Measurements from ENCODE around the gene SIMC1. TPM values are rescaled to one million over a fixed set of nuclear protein-coding genes. Genes with fewer than 3 reads are reported as not detected.

Gene SIMC1
- total RNA-seq, 1 donor from 2014 or later: 35.7 TPM

DNA sequence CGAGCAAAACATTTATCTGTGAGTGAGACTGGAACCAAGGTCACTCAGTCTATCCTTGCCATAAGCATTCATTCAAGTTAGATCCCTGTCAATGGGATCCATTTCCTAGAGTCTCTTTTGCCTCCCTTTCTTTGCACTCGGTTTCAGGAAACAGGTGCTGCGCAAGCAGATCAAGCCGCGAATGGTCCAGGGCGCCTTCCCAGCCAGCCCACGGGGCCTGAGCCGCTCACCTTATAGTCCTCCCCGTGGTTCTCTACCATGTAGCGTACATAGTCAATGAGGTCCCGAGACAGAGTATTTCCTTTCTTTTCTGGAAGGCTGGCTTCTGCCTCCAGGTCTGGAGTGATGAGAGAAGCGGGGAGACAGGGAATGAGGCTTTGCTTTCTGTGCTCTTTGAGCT lies 146.8 kb downstream of the SIMC1 start:
- no peak for DNase-seq (ENCODE audit: low spot score, unreplicated experiment)
- no peak overlapping the region for H3K4me3 Mint-ChIP-seq (ENCODE audit: low read depth)
- no peaks in the 10 kb centered on the region for H3K9me3 Mint-ChIP-seq (ENCODE audit: low read depth)
- TF ChIP-seq, protein P1, sequence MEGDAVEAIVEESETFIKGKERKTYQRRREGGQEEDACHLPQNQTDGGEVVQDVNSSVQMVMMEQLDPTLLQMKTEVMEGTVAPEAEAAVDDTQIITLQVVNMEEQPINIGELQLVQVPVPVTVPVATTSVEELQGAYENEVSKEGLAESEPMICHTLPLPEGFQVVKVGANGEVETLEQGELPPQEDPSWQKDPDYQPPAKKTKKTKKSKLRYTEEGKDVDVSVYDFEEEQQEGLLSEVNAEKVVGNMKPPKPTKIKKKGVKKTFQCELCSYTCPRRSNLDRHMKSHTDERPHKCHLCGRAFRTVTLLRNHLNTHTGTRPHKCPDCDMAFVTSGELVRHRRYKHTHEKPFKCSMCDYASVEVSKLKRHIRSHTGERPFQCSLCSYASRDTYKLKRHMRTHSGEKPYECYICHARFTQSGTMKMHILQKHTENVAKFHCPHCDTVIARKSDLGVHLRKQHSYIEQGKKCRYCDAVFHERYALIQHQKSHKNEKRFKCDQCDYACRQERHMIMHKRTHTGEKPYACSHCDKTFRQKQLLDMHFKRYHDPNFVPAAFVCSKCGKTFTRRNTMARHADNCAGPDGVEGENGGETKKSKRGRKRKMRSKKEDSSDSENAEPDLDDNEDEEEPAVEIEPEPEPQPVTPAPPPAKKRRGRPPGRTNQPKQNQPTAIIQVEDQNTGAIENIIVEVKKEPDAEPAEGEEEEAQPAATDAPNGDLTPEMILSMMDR (IDR thresholded peaks at IDR 0.05; ENCODE audit: unreplicated experiment): no peak
- peaks cover 16% of the 10 kb centered on the region for H3K4me1 Mint-ChIP-seq (ENCODE audit: low read depth)
- no peaks in the 10 kb centered on the region for H3K27me3 Mint-ChIP-seq
- no peak overlapping the region for H3K27ac Mint-ChIP-seq
- H3K36me3 Mint-ChIP-seq (ENCODE audit: insufficient read depth): peaks cover 8% of the 10 kb centered on the region

DNA sequence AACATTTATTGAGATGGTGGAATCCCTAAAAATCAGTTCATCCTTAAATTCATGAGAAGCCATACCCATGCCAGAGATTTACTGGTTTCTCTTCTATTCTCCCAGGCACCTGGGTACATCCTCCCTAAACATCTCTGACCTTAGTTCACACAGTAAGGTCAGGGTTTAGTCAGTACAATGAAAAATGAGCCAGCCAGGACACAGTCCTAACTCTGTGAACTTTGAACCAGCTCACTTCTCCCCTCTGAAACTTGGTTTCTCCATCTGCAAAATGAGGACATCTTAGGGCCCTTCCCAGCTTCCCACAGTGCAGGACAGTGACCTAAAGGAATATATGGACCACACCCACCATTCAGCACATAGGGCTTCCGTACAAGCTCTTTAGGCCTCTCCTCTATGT lies 148.3 kb downstream of the SIMC1 start:
- Mint-ChIP-seq H3K27ac (no peak overlapping the region), H3K4me3 (ENCODE audit: low read depth) (peak overlapping the region; percentile 43), H3K36me3 (ENCODE audit: insufficient read depth) (peaks cover 8% of the 10 kb centered on the region)

DNA sequence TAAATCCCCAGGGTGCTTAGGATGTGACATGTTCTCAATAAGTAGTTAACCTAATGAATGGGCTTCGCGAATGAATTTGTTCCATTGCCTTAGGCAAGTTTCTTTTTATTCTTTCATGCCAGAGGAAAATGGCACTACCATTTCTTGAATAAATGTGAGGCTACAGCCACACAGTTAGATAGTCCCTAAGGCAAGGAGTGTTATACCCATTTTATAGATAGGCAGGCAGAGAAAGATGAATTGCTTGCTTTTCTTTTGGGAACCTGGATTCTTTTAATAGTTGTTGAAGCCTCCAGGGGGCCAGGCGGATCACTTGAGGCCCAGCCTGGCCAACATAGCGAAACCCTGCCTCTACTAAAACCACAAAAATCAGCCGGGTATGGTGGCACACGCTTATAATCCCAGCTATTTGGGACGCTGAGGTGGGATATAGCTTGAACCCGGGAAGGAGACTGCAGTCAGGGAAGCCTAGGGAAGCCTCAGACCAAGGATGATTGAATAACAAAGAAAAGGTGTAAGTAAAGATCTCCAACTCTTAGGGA lies 149.2 kb downstream of the SIMC1 start:
- H3K9me3 Mint-ChIP-seq (ENCODE audit: low read depth): no peaks in the 10 kb centered on the region
- no peaks in the 10 kb centered on the region for H3K27me3 Mint-ChIP-seq
- peak overlapping the region; percentile 100 for H3K27ac Mint-ChIP-seq
- peak overlapping the region; percentile 99 for H3K4me3 Mint-ChIP-seq (ENCODE audit: low read depth)
- TF ChIP-seq, protein P1 (IDR thresholded peaks at IDR 0.05; ENCODE audit: unreplicated experiment): no peak
- DNase-seq (ENCODE audit: low spot score, unreplicated experiment): no peak
- H3K4me1 Mint-ChIP-seq (ENCODE audit: low read depth): peaks cover 16% of the 10 kb centered on the region
- peaks cover 4% of the 10 kb centered on the region for H3K36me3 Mint-ChIP-seq (ENCODE audit: insufficient read depth)

More for the DNA sequence above, 148.3 kb downstream of the SIMC1 start:
- Mint-ChIP-seq H3K4me1 (ENCODE audit: low read depth) (peaks cover 16% of the 10 kb centered on the region), H3K9me3 (ENCODE audit: low read depth) (no peaks in the 10 kb centered on the region), H3K27me3 (no peaks in the 10 kb centered on the region)
- TF ChIP-seq, protein P1 (IDR thresholded peaks at IDR 0.05; ENCODE audit: unreplicated experiment): no peak
- no peak for DNase-seq (ENCODE audit: low spot score, unreplicated experiment)

DNA sequence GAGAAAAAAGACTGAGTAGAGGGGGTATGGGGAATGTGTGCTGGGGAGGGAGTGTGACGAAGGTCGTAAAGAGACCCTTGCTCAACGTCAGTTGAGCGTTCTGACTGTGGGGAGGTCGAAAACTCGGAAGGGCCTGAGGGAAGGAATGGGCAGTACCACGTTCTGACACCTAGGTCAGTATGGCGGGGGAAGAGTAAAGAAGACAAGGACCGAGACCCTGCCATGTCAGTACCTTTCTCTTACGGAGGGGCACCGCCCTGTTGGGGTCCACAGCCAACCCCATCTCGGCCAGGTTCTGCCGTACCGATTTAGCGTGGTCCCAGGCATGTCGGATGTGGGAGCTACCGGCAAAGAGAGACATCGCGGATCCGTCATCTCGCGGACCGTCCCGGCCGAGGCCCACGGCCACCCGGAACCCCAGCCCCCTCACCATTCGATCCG lies 149.8 kb downstream of the SIMC1 start:
- H3K27me3 Mint-ChIP-seq: no peaks in the 10 kb centered on the region
- DNase-seq (ENCODE audit: low spot score, unreplicated experiment): no peak
- no peaks in the 10 kb centered on the region for H3K9me3 Mint-ChIP-seq (ENCODE audit: low read depth)
- TF ChIP-seq, protein P1 (IDR thresholded peaks at IDR 0.05; ENCODE audit: unreplicated experiment): no peak
- H3K4me3 Mint-ChIP-seq (ENCODE audit: low read depth): peak overlapping the region; percentile 99
- peak overlapping the region; percentile 100 for H3K27ac Mint-ChIP-seq
- H3K36me3 Mint-ChIP-seq (ENCODE audit: insufficient read depth): peaks cover 4% of the 10 kb centered on the region
- H3K4me1 Mint-ChIP-seq (ENCODE audit: low read depth): peaks cover 16% of the 10 kb centered on the region

DNA sequence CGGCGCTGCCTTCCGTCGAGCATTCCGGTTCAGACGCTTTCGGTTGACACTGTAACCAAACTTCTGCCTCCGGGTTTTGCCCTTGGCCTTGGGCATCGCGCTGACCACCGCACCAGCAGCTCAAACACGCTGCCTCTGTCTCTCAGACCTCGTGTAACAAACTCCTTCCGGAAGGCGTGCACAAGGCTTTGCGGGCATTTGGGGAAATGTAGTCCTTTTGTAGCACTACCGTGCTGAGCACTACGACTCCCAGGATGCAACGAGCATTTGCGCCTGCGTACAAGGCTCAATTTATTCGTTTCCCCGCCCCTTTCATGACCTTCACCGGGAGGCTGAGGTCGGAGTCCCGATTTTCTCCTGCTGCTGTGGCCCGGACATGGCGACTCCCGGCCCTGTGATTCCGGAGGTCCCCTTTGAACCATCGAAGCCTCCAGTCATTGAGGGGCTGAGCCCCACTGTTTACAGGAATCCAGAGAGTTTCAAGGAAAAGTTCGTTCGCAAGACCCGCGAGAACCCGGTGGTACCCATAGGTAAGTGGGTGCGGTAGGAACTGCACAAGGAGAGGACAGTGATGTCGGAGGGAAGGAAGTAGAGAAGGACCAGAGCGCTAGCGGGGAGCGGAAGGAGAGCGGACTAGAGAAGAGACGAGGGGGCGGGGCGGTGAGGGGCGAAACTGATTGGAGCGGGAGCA lies 150.4 kb downstream of the SIMC1 start, which contains the start of the genes HIGD2A and NOP16:
Gene HIGD2A (plus strand): TSS at position 308 of the 691 bp plus-strand sequence. CDS start 69 bp downstream, at position 377.
Gene NOP16 (minus strand): TSS at position 155 of the 691 bp plus-strand sequence. CDS start 59 bp downstream, at position 96.
- peak; percentile 90 for DNase-seq (ENCODE audit: low spot score, unreplicated experiment)
- H3K27ac Mint-ChIP-seq: peak within 1 kb of the TSS; percentile 100
- no peaks in the 10 kb centered on the region for H3K27me3 Mint-ChIP-seq
- H3K36me3 Mint-ChIP-seq (ENCODE audit: insufficient read depth): peaks cover 4% of the 10 kb centered on the region
- peaks cover 16% of the 10 kb centered on the region for H3K4me1 Mint-ChIP-seq (ENCODE audit: low read depth)
- no peaks in the 10 kb centered on the region for H3K9me3 Mint-ChIP-seq (ENCODE audit: low read depth)
- TF ChIP-seq, protein P1 (IDR thresholded peaks at IDR 0.05; ENCODE audit: unreplicated experiment): no peak
- peak within 1 kb of the TSS; percentile 99 for H3K4me3 Mint-ChIP-seq (ENCODE audit: low read depth)

Measured in progenitor cell of endocrine pancreas (in vitro differentiated cells).